ENCODE results near the gene CDH19. TPM values are rescaled to one million over a fixed set of nuclear protein-coding genes. Genes with fewer than 3 reads are reported as not detected.

CDH19 gene
- total and polyA plus RNA-seq, 2 of the 4 experiments (the other 2 are of a cell fraction) = not detected

DNA sequence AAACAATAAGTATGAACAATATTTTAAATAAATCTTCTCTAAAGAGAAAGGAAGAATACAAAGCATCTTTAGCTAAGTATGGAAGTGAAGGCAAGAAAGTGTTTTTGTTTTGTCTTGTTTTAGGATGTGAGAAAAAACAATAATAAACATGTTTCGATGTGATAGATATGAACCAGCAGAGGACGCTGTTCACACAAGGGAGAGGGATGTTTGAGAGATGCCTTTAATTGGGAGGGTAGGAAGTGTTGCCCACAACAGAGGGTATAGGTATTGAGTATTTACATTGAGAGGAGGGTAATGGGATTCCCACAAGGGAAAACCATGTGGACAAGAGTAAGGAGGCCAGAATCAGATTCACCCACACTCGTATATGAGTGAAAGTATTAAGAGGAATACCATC lies 55.1 kb downstream of the CDH19 start:
- Histone ChIP-seq H4K91ac (ENCODE audit: insufficient read depth, low read depth, low read length) (no peak overlapping the region), H3K27ac (ENCODE audit: insufficient read depth, low read length) (no peak overlapping the region), H3K4me1 (ENCODE audit: control insufficient read depth, insufficient read depth, low read length) (no peaks in the 10 kb centered on the region), H3K27me3 (ENCODE audit: control insufficient read depth, insufficient read depth, low read length) (no peaks in the 10 kb centered on the region), H3K9me1 (ENCODE audit: insufficient read depth, low read length) (no peaks in the 10 kb centered on the region), H3K56ac (ENCODE audit: extremely low read depth, insufficient read depth, low read length) (no peak overlapping the region), H3K14ac (replicated peaks; ENCODE audit: low read depth, low read length) (no peak overlapping the region), H3K79me1 (ENCODE audit: low read depth in 1 of 2, low read length in 2 of 2) (no peaks in the 10 kb centered on the region), H2BK20ac (ENCODE audit: low read depth, low read length) (no peak overlapping the region), H2AFZ (replicated peaks; ENCODE audit: low read length, poor library complexity) (no peak overlapping the region), H4K5ac (ENCODE audit: low read depth, low read length) (no peak overlapping the region), H2BK15ac (ENCODE audit: low read depth, low read length) (no peak overlapping the region), H3K9me3 (ENCODE audit: control insufficient read depth, insufficient read depth, low read length) (no peaks in the 10 kb centered on the region), H3K36me3 (ENCODE audit: control insufficient read depth, insufficient read depth, low read length) (no peaks in the 10 kb centered on the region), H3K4ac (ENCODE audit: low read depth, low read length) (no peak overlapping the region), H4K8ac (ENCODE audit: low read depth in 2 of 2, low read length in 2 of 2) (no peak overlapping the region), H3K9ac (ENCODE audit: low read depth, low read length) (no peak overlapping the region), H3K23ac (ENCODE audit: low read depth, low read length) (no peak overlapping the region), H3K4me2 (ENCODE audit: low read depth, low read length) (no peak overlapping the region), H3K4me3 (ENCODE audit: insufficient read depth, low read depth, low read length) (no peak overlapping the region), H4K20me1 (ENCODE audit: insufficient read depth, low read length) (no peaks in the 10 kb centered on the region), H3K18ac (ENCODE audit: low read depth, low read length) (no peak overlapping the region), H2AK9ac (replicated peaks; ENCODE audit: low read depth, low read length, poor library complexity) (no peak overlapping the region), H2BK120ac (ENCODE audit: low read depth, low read length) (no peak overlapping the region), H2AK5ac (ENCODE audit: low read depth, low read length) (no peak overlapping the region), H2BK5ac (ENCODE audit: low read depth, low read length, poor library complexity, severe bottlenecking) (no peak overlapping the region)
- ChIA-PET CTCF (no interaction called here), POLR2A (ENCODE audit: unreplicated experiment) (no interaction called here)
- in situ Hi-C loops (cut with MboI; ENCODE audit: low sequenced_read_pairs) = no loop called here
- DNase-seq (no peak), ATAC-seq (ENCODE audit: low read depth) (no peak)
- dilution Hi-C loops (cut with HindIII; ENCODE audit: low sequenced_read_pairs, unreplicated experiment) = no loop called here
- no TSS peak for BruUV-seq (replicated peaks)
- no peak for TF ChIP-seq RFX5 (IDR thresholded peaks at IDR 0.05; ENCODE audit: low read depth, low read length)
- no peak for TF ChIP-seq SMC3 (IDR thresholded peaks at IDR 0.05; ENCODE audit: low read depth, low read length)
- no peak for TF ChIP-seq POLR2A (IDR thresholded peaks at IDR 0.05; ENCODE audit: low read depth, low read length)
- TF ChIP-seq NFE2L2 (IDR thresholded peaks at IDR 0.05; ENCODE audit: low read depth, low read length) = no peak
- no CpG with 5 or more reads among the region's 3 CpGs for WGBS, 2 experiments (ENCODE audit: extremely low coverage in 2 of 2, insufficient read length in 1 of 2)
- intact Hi-C loops (cut with micrococcal nuclease) = no loop called here

Data from IMR-90 (cell line).